ENCODE results near the gene TMEM233. TPM values are rescaled to one million over a fixed set of nuclear protein-coding genes. Genes with fewer than 3 reads are reported as not detected.
"Not testable (repeated sequence)": the region's sequence is repeated elsewhere in the genome, so short reads cannot be mapped to it uniquely, and the experiment has no call there.

The TMEM233 gene
- total RNA-seq, 1 donor from 2014 or later = not detected

- Mint-ChIP-seq H3K36me3 (ENCODE audit: low read depth) (no peaks in the 10 kb centered on the region), H3K27me3 (peaks cover 26% of the 10 kb centered on the region), H3K4me1 (no peaks in the 10 kb centered on the region), H3K4me3 (no peak overlapping the region), H3K27ac (no peak overlapping the region), H3K9me3 (peaks cover 3% of the 10 kb centered on the region)
- no peak for DNase-seq
- no peak for ATAC-seq (ENCODE audit: low read depth)
- intact Hi-C loops (cut with micrococcal nuclease) = no loop called here
- no peak for TF ChIP-seq CTCF (IDR thresholded peaks at IDR 0.05)
- ChIA-PET CTCF (no interaction called here), POLR2A (no interaction called here)
Observed at GRCh38 chr12:119603767-119604166, 10.2 kb downstream of the TMEM233 start.

GRCh38 chr12:119609358-119609757 is 15.8 kb downstream of the TMEM233 start:
- Mint-ChIP-seq H3K9me3 (peaks cover 24% of the 10 kb centered on the region), H3K27me3 (peaks cover 13% of the 10 kb centered on the region), H3K4me1 (no peaks in the 10 kb centered on the region), H3K27ac (no peak overlapping the region), H3K4me3 (no peak overlapping the region), H3K36me3 (ENCODE audit: low read depth) (no peaks in the 10 kb centered on the region)
- intact Hi-C loops (cut with micrococcal nuclease) = no loop called here
- POLR2A ChIA-PET = no interaction called here
- CTCF ChIA-PET = no interaction called here
- no peak for TF ChIP-seq CTCF (IDR thresholded peaks at IDR 0.05)
- DNase-seq (no peak), ATAC-seq (ENCODE audit: low read depth) (no peak)

- DNase-seq (no peak), ATAC-seq (ENCODE audit: low read depth) (no peak)
- no peak for TF ChIP-seq CTCF (IDR thresholded peaks at IDR 0.05)
- ChIA-PET CTCF (no interaction called here), POLR2A (no interaction called here)
- Mint-ChIP-seq H3K4me3 (no peak overlapping the region), H3K27me3 (peaks cover 13% of the 10 kb centered on the region), H3K9me3 (peaks cover 25% of the 10 kb centered on the region), H3K4me1 (no peaks in the 10 kb centered on the region), H3K36me3 (ENCODE audit: low read depth) (no peaks in the 10 kb centered on the region), H3K27ac (no peak overlapping the region)
- intact Hi-C loops (cut with micrococcal nuclease) = no loop called here
Observed at GRCh38 chr12:119613319-119613936, 19.9 kb downstream of the TMEM233 start.

- intact Hi-C loops (cut with micrococcal nuclease) = no loop called here
- Mint-ChIP-seq H3K9me3 (peaks cover 21% of the 10 kb centered on the region), H3K27ac (no peak overlapping the region), H3K27me3 (peaks cover 13% of the 10 kb centered on the region), H3K4me3 (no peak overlapping the region), H3K4me1 (no peaks in the 10 kb centered on the region), H3K36me3 (ENCODE audit: low read depth) (no peaks in the 10 kb centered on the region)
- DNase-seq = no peak
- CTCF ChIA-PET = no interaction called here
- TF ChIP-seq CTCF (IDR thresholded peaks at IDR 0.05) = no peak
- ATAC-seq (ENCODE audit: low read depth) = no peak
- POLR2A ChIA-PET = no interaction called here
Observed at GRCh38 chr12:119614705-119615104, 21.1 kb downstream of the TMEM233 start.

GRCh38 chr12:119615518-119616475 is 22.2 kb downstream of the TMEM233 start:
- ChIA-PET CTCF (interaction anchor here (0.6 kb wide), 1 partner anchor 13 kb away, joined by 3 read pairs; no protein-coding TSS in a partner anchor), POLR2A (no interaction called here)
- no peak for ATAC-seq (ENCODE audit: low read depth)
- no peak for DNase-seq
- Mint-ChIP-seq H3K4me3 (no peak overlapping the region), H3K9me3 (peaks cover 11% of the 10 kb centered on the region), H3K4me1 (no peaks in the 10 kb centered on the region), H3K27me3 (peaks cover 11% of the 10 kb centered on the region), H3K36me3 (ENCODE audit: low read depth) (no peaks in the 10 kb centered on the region), H3K27ac (no peak overlapping the region)
- intact Hi-C loops (cut with micrococcal nuclease) = no loop called here
- no peak for TF ChIP-seq CTCF (IDR thresholded peaks at IDR 0.05)

GRCh38 chr12:119618328-119618896 is 24.8 kb downstream of the TMEM233 start:
- H3K4me1 Mint-ChIP-seq; intact Hi-C loops (cut with micrococcal nuclease); DNase-seq; H3K4me3 Mint-ChIP-seq; H3K27ac Mint-ChIP-seq; POLR2A ChIA-PET; H3K36me3 Mint-ChIP-seq (ENCODE audit: low read depth); ATAC-seq (ENCODE audit: low read depth); CTCF ChIA-PET; H3K9me3 Mint-ChIP-seq: not testable (repeated sequence)
- peaks cover 16% of the 10 kb centered on the region for H3K27me3 Mint-ChIP-seq
